Esophagus squamous epithelium (tissue), 4 donors: ENCODE data around the gene ZMYND11.

Experiments used
- POLR2A ChIP-seq, 4 donors: fragments of 450-650 bp; IDR thresholded peaks; one replicate each; pipeline ENCODE4 v1.6.1; 2017; ENCODE audit warnings: antibody characterized with exemption in 4 of 4, mild to moderate bottlenecking in 4 of 4, moderate library complexity in 3 of 4
- TF ChIP-seq, protein P1 (sequence below), 6 experiments: fragments of 450-650 bp in 4 of 6; fragments of 200-600 bp in 2 of 6; sonication (generic) in 2 of 6; IDR thresholded peaks; one replicate each; pipeline ENCODE4 v1.5.1; 2016 to 2019; ENCODE audit warnings: antibody characterized with exemption in 6 of 6, mild to moderate bottlenecking in 4 of 6, moderate library complexity in 4 of 6

DNA sequence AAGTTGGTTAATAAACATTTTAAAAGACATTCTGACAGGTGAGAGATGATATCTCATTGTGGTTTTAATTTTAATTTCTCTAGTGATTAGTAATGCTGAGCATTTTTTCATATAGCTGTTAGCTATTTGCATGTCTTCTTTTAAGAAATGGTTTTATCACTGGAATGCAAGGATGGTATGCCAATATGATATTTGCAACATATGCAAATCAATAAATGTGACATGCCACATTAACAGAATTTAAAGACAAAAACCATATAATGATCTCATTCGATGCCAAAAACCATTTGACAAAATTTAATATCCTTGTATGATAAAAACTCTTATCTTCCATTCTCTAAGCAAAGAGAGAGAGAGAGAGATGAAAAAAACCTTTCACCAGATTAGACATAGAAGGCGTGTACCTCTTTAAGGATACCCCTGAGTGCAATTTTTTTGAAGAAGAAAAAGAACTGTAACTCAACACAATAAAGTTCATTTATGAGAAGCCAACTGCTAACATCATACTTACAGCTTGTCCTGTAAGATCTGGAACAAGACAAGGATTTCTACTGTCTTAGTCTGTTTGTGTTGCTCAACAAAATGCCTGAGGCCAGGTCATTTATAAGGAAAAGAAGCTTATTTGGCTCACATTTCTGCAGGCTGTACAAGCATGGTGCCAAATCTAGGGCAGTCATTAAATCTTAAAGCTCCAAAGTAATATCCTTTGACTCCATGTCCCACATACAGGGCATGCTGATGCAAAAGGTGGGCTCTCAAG lies 39.7 kb upstream of the ZMYND11 start:
- no peak for TF ChIP-seq POLR2A (IDR thresholded peaks at IDR 0.05)
- TF ChIP-seq, protein P1, sequence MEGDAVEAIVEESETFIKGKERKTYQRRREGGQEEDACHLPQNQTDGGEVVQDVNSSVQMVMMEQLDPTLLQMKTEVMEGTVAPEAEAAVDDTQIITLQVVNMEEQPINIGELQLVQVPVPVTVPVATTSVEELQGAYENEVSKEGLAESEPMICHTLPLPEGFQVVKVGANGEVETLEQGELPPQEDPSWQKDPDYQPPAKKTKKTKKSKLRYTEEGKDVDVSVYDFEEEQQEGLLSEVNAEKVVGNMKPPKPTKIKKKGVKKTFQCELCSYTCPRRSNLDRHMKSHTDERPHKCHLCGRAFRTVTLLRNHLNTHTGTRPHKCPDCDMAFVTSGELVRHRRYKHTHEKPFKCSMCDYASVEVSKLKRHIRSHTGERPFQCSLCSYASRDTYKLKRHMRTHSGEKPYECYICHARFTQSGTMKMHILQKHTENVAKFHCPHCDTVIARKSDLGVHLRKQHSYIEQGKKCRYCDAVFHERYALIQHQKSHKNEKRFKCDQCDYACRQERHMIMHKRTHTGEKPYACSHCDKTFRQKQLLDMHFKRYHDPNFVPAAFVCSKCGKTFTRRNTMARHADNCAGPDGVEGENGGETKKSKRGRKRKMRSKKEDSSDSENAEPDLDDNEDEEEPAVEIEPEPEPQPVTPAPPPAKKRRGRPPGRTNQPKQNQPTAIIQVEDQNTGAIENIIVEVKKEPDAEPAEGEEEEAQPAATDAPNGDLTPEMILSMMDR (IDR thresholded peaks at IDR 0.05) = no peak
